Colonic mucosa (tissue), 4 donors: ENCODE measurements around the gene COL4A2. TPM values are rescaled to one million over a fixed set of nuclear protein-coding genes. Genes with fewer than 3 reads are reported as not detected.

Experiments used
- DNase-seq: peaks from one replicate; pipeline ENCODE4 v3.0.0-alpha.2; 2020
- H3K27ac ChIP-seq: fragments of 200-600 bp; one replicate; pipeline ENCODE4 v1.8.0; 2021
- H3K27me3 ChIP-seq: fragments of 200-600 bp; one replicate; pipeline ENCODE4 v1.8.0; 2021
- H3K36me3 ChIP-seq: fragments of 200-600 bp; one replicate; pipeline ENCODE4 v1.8.0; 2021
- H3K4me1 ChIP-seq: fragments of 200-600 bp; one replicate; pipeline ENCODE4 v1.8.0; 2021; ENCODE audit warnings: mild to moderate bottlenecking
- H3K4me3 ChIP-seq: fragments of 200-600 bp; one replicate; pipeline ENCODE4 v1.8.0; 2021
- H3K9ac ChIP-seq, 2 donors: one replicate each; pipeline ENCODE4 v1.7.0; 2013; ENCODE audit warnings: control low read depth in 2 of 2, low read depth in 2 of 2, low read length in 2 of 2
- H3K9me3 ChIP-seq: fragments of 200-600 bp; one replicate; pipeline ENCODE4 v1.8.0; 2021
- CTCF ChIP-seq: fragments of 200-600 bp; IDR thresholded peaks from one replicate; pipeline ENCODE4 v1.8.0; 2022; ENCODE audit warnings: antibody characterized with exemption, mild to moderate bottlenecking
- intact Hi-C: fragments of 100-400 bp; cut with DNase I; formaldehyde crosslinking; loops from one replicate; pipeline ENCODE4 v1.14.1; 2022
- total RNA-seq, 2 donors: library from RNA; stranded (reverse); fragmentation: NEBNext Ultra II Directional in 1 of 2; extraction: Animal tissue kit (Norgen Biotek cat#: 25700) in 1 of 2; gene quantifications; one replicate each; pipeline ENCODE4 v1.2.1, GENCODE V29; 2021
- donor health status: healthy.
- donor health status: DM: no; HTN: no; CAD: no.
- donor health status: DM: no; HTN: no; CAD: no.

Gene COL4A2
- total RNA-seq, 2 donors from 2014 or later = 61.1 to 111 TPM

DNA sequence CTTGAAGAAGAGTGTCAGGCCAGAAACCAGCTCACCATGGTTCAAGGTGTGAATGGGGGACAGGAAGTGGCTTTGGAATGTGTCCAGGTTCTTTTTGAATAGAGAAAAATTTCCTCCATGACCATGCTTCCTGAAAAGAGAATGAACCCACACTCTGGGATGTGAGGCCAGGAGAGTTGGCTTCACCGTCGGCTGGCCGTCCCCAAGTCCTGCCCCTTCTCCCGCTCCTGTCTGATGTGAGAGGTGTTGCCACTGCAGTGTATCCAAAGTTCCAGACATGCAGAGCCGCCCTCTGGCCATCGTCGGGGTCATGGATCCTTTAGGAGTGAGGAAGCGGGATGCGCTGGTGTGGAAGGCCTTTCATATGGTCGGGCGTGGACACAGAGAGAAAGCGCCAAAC lies 101.2 kb downstream of the COL4A2 start:
- Histone ChIP-seq H3K4me3 (no peak overlapping the region), H3K36me3 (no peaks in the 10 kb centered on the region), H3K4me1 (no peaks in the 10 kb centered on the region), H3K9ac (no peak overlapping the region), H3K9me3 (no peaks in the 10 kb centered on the region), H3K27me3 (no peaks in the 10 kb centered on the region), H3K27ac (no peak overlapping the region)
- intact Hi-C loops = no loop called here
- no peak for TF ChIP-seq CTCF
- no peak for DNase-seq

DNA sequence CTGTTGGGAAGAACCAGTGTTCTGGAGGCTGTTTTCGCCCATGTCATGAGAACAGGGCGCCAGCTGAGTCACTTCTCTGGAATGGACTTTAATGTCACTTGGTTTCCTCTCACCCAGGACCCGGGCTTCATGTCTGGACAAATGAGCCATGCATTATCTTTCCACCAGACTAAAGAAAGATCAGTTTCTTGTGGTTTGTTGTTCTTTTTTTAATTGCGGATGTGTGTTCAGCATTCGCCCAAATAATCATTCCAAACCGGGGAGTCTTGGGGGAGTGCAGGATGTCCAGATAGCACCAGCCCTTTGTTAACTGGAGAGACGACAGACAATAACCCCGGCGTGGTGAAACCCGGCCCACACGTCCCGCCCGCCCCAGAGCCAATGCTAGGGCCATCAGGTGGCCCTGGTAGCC lies 102.5 kb downstream of the COL4A2 start:
- intact Hi-C loops = no loop called here
- Histone ChIP-seq H3K4me1 (no peaks in the 10 kb centered on the region), H3K9me3 (no peaks in the 10 kb centered on the region), H3K4me3 (no peak overlapping the region), H3K36me3 (no peaks in the 10 kb centered on the region), H3K27me3 (no peaks in the 10 kb centered on the region), H3K9ac (no peak overlapping the region), H3K27ac (peak overlapping the region; percentile 36)
- TF ChIP-seq CTCF = no peak
- DNase-seq = peak; percentile 18

DNA sequence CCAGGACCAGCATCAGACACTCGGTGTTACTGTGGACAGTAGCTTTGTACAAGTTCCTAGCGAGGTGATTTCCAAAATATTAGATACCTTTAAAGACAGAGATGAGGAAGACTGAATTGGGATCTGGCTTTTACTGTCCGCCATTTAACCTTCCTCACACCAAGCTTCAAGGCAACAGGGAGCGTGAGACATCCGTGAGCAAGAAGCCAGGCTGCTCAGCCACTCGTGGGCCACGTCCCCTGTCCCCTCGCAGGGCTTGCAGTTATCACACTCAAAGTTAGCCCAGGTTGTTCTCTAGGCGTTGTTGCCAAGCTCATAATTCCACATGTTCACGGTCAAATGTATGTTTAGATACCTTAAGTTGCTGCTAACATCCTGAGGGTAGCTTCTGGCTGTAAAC lies 102.9 kb downstream of the COL4A2 start:
- no peak overlapping the region for H3K9ac ChIP-seq
- no peaks in the 10 kb centered on the region for H3K9me3 ChIP-seq
- intact Hi-C loops = loop anchor here (10.0 kb wide), 1 partner anchor 1445 kb away; no protein-coding TSS in a partner anchor
- H3K4me1 ChIP-seq = no peaks in the 10 kb centered on the region
- H3K27ac ChIP-seq = peak overlapping the region; percentile 36
- no peaks in the 10 kb centered on the region for H3K27me3 ChIP-seq
- no peak for DNase-seq
- TF ChIP-seq CTCF = no peak
- no peak overlapping the region for H3K4me3 ChIP-seq
- no peaks in the 10 kb centered on the region for H3K36me3 ChIP-seq

- DNase-seq = no peak
- H3K27me3 ChIP-seq = no peaks in the 10 kb centered on the region
- no peaks in the 10 kb centered on the region for H3K36me3 ChIP-seq
- H3K9me3 ChIP-seq = no peaks in the 10 kb centered on the region
- intact Hi-C loops = loop anchor here (10.0 kb wide), 1 partner anchor 1446 kb away; no protein-coding TSS in a partner anchor
- no peak for TF ChIP-seq CTCF
- H3K4me1 ChIP-seq = no peaks in the 10 kb centered on the region
- peak overlapping the region in 1 of 2 donors; percentile 23 for H3K9ac ChIP-seq
- peak overlapping the region; percentile 49 for H3K27ac ChIP-seq
- no peak overlapping the region for H3K4me3 ChIP-seq
Measured at GRCh38 chr13:110410936-110411687, 104.0 kb downstream of the COL4A2 start.

DNA sequence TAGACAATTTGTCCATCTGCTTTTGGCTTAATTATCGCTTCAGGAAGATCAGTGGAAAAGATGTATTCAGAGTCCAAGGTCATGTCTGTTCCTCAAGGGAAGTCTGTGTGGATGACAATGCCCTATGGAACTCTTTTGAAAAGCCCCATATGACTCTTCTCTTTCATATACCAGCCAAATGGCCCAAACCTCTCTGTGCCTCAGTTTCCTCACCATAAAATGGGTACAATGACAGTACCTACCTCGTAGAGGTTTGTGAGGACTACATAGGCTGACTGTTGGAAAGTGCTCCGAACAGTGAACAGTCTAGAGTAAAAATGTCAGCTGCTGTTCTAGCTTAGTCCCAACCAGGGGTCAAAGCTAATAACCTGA lies 104.6 kb downstream of the COL4A2 start:
- no peaks in the 10 kb centered on the region for H3K36me3 ChIP-seq
- no peaks in the 10 kb centered on the region for H3K9me3 ChIP-seq
- peak overlapping the region; percentile 49 for H3K27ac ChIP-seq
- no peak for TF ChIP-seq CTCF
- H3K4me1 ChIP-seq = no peaks in the 10 kb centered on the region
- DNase-seq = no peak
- H3K27me3 ChIP-seq = no peaks in the 10 kb centered on the region
- peak overlapping the region in 1 of 2 donors; percentile 26 for H3K9ac ChIP-seq
- H3K4me3 ChIP-seq = no peak overlapping the region
- intact Hi-C loops = loop anchor here (2.0 to 10.0 kb wide), 2 partner anchors 189 to 1447 kb away; no protein-coding TSS in a partner anchor
